ENCODE results near the gene SGCA. TPM values are rescaled to one million over a fixed set of nuclear protein-coding genes. Genes with fewer than 3 reads are reported as not detected.

The SGCA gene
- total RNA-seq, 1 donor from 2014 or later: 137 TPM

DNA sequence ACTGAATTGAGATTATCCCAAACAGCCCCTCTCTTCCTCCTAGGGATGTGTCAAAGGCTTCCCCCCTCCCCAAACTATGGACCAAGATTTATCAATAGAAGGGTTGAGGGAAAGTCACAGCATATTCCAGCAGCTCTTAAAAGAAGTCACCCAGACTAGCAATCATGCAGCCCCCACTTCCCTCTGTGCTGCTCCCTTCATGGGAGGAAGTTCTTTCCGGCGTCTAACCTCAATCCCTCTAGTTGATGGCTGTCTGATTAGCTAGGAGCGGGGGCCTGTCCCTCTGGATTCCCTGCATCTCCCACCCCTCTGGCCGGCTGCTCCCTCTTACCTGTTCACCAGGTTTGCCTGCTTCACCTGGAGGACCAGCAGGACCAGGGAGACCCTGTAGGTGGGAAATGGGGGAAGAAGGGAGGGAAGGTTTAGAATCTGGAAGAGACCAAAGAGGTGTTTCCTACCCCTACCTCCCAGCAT lies 26.4 kb downstream of the SGCA start:
- DNase-seq: no peak
- Histone ChIP-seq H3K36me3 (peaks cover 97% of the 10 kb centered on the region), H3K9me3 (replicated peaks) (no peaks in the 10 kb centered on the region), H3K27me3 (ENCODE audit: low read depth) (no peaks in the 10 kb centered on the region), H3K4me3 (no peak overlapping the region), H3K27ac (replicated peaks) (no peak overlapping the region), H3K4me1 (peaks cover 3% of the 10 kb centered on the region)
- TF ChIP-seq, protein P1, sequence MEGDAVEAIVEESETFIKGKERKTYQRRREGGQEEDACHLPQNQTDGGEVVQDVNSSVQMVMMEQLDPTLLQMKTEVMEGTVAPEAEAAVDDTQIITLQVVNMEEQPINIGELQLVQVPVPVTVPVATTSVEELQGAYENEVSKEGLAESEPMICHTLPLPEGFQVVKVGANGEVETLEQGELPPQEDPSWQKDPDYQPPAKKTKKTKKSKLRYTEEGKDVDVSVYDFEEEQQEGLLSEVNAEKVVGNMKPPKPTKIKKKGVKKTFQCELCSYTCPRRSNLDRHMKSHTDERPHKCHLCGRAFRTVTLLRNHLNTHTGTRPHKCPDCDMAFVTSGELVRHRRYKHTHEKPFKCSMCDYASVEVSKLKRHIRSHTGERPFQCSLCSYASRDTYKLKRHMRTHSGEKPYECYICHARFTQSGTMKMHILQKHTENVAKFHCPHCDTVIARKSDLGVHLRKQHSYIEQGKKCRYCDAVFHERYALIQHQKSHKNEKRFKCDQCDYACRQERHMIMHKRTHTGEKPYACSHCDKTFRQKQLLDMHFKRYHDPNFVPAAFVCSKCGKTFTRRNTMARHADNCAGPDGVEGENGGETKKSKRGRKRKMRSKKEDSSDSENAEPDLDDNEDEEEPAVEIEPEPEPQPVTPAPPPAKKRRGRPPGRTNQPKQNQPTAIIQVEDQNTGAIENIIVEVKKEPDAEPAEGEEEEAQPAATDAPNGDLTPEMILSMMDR (IDR thresholded peaks at IDR 0.05; ENCODE audit: borderline replicate concordance): no peak
- intact Hi-C loops (cut with micrococcal nuclease): no loop called here

DNA sequence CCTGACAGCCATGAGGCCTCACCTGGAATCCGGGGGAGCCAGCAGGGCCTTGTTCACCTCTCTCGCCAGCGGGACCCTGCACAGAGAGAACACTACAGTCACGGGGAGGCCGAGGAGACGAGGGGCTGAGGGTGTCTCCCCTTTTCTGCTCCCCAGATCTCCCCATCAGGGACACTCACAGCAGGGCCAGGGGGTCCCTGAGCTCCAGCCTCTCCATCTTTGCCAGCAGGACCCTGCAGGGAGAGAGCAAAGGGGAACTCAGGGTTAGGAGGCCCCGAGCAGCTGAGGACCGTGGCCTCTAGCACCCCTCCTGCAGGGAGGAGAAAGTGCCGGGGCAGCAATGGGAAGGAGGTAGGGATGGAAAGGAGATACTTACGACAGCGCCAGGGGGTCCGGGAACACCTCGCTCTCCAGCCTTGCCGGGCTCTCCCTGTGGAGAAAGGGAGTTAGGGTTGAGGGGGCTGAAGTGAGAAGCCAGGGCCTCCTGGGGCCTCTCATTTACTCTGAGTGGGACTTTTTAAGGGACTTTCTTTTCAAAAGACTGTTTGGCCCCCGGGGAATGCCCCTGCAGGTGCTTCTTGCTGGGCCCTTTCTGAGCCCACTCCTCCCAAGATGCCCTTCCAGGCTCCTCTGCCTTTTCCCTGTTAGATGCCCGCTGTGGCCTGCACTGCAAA lies 26.9 kb downstream of the SGCA start:
- Histone ChIP-seq H3K27me3 (ENCODE audit: low read depth) (no peaks in the 10 kb centered on the region), H3K4me1 (peaks cover 7% of the 10 kb centered on the region), H3K36me3 (peaks cover 97% of the 10 kb centered on the region), H3K4me3 (no peak overlapping the region), H3K27ac (replicated peaks) (no peak overlapping the region), H3K9me3 (replicated peaks) (no peaks in the 10 kb centered on the region)
- intact Hi-C loops (cut with micrococcal nuclease): no loop called here
- TF ChIP-seq, protein P1 (IDR thresholded peaks at IDR 0.05; ENCODE audit: borderline replicate concordance): no peak
- no peak for DNase-seq

DNA sequence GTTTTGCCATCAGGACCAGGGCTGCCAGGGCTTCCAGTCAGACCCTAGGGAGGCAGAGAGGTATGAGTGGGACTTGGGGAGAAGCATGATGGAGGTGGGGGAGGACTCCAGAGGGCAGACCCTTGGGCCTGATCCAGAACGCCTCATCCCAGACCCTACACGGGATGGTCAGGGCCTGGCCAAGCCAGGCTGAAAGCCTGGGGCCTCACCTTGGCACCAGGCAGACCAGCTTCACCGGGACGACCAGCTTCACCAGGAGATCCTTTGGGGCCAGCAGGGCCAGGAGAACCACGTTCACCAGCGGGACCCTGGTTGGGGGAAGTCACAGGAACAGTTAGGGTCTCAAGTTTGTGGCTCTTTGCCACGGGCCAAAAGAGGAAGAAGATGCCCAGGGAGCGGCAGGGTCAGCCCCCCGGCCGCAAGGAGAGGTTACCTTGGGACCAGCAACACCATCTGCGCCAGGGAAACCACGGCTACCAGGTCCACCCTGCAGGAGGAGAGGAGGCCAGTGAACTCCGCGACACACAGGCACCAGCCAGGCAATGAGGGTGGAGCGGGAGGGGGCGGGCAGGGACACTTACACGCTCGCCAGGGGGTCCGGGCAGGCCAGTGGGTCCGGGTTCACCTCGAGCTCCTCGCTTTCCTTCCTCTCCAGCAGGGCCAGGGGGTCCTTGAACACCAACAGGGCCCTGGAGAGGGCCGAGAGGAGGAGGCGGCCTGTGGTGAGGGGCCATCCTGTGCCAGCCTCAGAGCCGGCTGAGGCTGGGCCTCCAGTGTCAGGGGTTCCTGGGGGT lies 28.5 kb downstream of the SGCA start:
- intact Hi-C loops (cut with micrococcal nuclease): no loop called here
- H3K4me1 ChIP-seq: peaks cover 23% of the 10 kb centered on the region

DNA sequence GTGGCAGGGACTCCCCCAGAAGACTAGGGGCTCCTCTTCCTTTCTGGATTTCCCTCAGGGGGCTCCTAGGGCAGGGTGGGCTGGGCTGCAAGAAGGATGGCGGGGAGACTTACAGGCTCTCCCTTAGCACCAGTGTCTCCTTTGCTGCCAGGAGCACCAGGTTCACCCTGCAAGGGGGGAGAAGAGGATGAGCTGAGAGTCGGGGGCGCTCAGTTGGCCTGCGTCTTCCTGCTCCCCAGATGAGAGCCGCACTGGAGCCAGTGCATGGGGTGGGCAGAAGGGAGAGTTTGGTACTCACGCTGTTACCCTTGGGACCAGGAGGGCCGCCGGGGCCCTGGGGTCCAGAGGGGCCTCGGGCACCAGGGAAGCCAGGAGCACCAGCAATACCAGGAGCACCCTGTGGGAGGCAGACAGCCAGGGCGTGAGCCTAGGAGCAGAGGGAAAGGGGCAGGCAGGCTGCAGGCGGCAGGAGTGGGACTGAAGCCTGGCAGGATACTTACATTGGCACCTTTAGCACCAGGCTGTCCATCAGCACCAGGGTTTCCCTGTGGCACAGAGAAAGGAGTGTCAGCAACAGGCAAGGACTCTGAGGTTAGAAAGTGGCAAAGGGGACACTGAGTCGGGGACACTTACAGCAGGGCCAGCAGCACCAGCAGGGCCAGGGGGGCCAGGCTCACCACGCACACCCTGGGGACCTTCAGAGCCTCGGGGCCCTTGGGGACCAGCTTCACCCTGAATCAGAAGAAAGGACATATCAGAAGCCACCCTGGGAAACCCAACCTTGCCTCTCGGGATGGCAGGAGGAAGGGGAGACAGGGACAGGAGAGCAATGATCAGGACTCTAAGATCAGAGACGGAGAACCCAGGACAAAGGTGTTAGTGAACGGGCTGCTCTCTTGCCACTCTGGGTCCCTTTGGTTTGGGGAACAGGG lies 29.4 kb downstream of the SGCA start:
- no peak overlapping the region for H3K4me3 ChIP-seq
- H3K4me1 ChIP-seq: peaks cover 31% of the 10 kb centered on the region
- no peak overlapping the region for H3K27ac ChIP-seq (replicated peaks)
- H3K27me3 ChIP-seq (ENCODE audit: low read depth): peaks cover 11% of the 10 kb centered on the region
- TF ChIP-seq, protein P1 (IDR thresholded peaks at IDR 0.05; ENCODE audit: borderline replicate concordance): no peak
- H3K9me3 ChIP-seq (replicated peaks): no peaks in the 10 kb centered on the region
- H3K36me3 ChIP-seq: peaks cover 77% of the 10 kb centered on the region
- no peak for DNase-seq
- intact Hi-C loops (cut with micrococcal nuclease): no loop called here

More for the DNA sequence above, 28.5 kb downstream of the SGCA start:
- DNase-seq: no peak
- Histone ChIP-seq H3K36me3 (peaks cover 84% of the 10 kb centered on the region), H3K4me3 (no peak overlapping the region), H3K9me3 (replicated peaks) (no peaks in the 10 kb centered on the region), H3K27ac (replicated peaks) (no peak overlapping the region), H3K27me3 (ENCODE audit: low read depth) (peaks cover 4% of the 10 kb centered on the region)
- TF ChIP-seq, protein P1 (IDR thresholded peaks at IDR 0.05; ENCODE audit: borderline replicate concordance): no peak

DNA sequence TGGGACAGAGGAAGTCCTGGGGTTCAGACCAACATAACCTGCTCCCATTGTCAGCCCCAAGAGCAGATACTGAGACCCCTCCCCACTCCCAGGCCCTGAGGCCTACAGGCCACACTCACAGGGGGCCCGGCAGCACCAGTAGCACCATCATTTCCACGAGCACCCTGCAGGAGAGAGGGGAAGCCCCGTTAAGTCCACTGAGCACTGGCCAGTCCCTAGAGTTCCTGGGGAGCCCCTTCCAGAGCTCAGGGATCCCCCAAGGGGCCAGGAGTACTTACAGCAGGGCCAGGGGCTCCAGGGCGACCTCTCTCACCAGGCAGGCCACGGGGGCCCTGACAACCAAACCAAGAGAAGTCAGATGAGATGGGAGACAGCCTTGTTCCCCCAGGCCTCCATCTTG lies 30.2 kb downstream of the SGCA start:
- TF ChIP-seq, protein P1 (IDR thresholded peaks at IDR 0.05; ENCODE audit: borderline replicate concordance): no peak
- Histone ChIP-seq H3K9me3 (replicated peaks) (no peaks in the 10 kb centered on the region), H3K36me3 (peaks cover 69% of the 10 kb centered on the region), H3K4me3 (no peak overlapping the region), H3K27me3 (ENCODE audit: low read depth) (peaks cover 15% of the 10 kb centered on the region), H3K4me1 (peaks cover 39% of the 10 kb centered on the region), H3K27ac (replicated peaks) (no peak overlapping the region)
- DNase-seq: no peak
- intact Hi-C loops (cut with micrococcal nuclease): no loop called here
